GM19468 (cell line): ENCODE data around the gene SIVA1.

Source experiments
- ATAC-seq: cut with Tn5 transposase; IDR thresholded peaks from one replicate; pipeline ENCODE4 v1.9.1; 2021; ENCODE audit warnings: mild to moderate bottlenecking, moderate library complexity, moderate number of reproducible peaks; ENCODE audit not compliant: unreplicated experiment; ENCODE audit errors: extremely low read depth

Gene SIVA1

DNA sequence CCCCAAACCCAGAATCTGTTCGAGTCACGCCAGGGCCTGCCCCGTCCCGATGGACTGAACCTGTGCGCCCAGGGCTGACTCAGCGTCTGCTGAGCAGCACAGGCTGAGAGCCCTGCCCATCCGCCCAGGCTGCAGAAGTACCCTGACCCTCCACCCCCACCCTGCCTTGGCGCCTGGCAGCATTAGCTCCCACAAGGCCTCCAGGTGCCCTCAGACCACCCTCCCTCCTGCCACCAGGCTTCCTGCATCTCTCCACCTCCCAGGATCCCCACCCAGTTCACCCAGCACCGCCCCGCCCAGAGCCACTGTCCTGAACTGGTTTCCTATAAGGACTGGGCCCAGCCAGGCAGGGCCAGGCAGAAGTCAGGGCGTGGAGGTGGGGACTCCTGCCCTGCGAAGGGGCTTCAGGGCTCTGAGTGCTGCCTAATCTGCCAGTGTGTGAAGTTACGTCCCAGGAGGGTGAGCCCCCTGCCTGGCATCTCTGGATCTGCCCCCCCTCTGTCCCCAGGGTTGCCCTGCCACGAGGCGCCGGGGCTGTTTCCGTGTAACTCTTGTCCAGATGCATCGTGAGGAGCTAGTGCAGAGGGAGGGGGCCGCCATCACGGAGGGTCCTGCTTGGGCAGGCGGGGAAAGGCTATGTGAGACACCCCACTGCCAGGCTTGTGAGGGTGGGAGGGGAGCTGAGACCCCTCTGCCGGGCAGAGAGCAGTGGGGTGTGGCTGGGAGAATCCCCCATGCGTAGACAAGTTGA, 19.8 kb upstream of the SIVA1 start:
- ATAC-seq, result no peak

DNA sequence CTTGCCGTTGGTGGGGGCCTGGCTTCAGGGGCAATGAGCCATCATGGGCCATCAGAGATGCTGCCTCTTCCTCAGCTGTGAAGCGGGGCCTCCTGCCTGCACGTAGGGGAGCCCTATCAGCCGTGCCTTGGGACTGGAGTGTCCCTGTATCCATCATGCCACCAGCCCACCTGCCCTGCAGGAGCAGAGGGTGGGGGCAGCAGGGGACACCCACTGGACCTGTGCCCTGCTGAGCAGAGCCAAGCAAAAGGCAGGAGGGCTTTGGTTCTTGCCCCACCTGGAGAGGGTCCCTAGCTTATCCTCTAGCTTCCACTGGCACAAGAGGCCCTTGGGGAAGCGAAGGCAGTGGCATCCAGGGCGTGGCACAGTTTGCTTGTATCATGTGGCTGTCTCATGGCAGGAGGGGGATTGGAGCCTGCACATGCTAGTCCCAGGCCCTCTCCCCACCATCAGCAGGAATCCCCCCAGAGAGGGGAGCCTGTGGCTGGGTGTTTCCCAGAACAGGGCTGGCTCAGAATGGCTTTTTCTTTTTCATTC, 18.8 kb upstream of the SIVA1 start:
- ATAC-seq, result no peak

DNA sequence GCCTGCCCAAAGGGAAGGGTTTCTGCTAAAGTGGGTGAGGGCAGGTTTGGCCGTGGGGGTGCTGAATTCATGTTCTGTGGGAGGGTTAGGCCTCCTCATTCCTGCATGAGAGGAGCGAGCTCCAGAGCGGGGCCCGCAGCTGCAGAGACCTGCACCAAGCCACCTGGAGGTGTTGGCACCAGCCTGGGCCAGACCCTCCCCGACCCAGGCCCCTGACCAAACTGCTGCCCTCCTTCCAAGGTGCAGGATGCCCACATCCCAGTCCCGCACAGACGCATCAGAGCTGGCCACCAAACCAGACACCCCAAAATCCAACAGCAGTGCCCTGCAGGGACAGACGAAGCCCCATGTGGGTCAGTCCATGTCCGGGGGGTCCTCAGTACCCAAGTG, 18.4 kb upstream of the SIVA1 start:
- ATAC-seq, result no peak

DNA sequence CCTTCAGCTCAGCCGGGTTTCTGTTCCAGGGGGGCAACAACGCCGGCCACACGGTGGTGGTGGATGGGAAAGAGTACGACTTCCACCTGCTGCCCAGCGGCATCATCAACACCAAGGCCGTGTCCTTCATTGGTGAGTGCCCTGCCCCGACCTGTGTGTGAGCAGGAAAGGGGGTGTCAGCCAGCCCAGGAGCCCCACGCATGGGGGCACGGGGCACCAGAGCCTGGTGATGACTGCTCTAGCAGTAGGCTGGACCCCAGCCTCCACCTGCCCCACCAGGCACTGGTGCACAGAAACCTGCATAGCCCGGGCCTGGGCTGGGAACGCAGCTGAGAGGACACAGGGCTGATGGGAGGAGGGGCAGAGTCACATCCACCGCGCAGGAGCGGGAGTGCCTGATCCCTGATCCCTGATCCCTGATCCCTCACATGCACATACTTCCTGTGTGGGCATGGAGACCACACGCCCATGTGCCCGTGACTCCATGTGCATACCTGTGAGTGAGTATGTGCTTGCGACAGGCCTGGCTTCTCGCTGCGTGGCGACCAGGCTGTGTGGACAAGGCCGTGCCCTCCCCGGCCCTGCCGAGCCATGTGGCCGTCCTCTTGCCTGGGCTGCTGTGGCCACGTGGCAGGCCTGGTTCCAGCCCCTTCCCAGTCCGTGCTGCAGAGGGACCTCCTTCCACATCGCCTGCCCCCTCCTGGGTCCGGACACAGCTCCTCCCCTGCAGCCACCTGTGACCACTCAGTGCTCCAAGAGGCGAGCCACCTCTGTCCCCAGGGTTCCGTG, 17.8 kb upstream of the SIVA1 start:
- no peak for ATAC-seq

DNA sequence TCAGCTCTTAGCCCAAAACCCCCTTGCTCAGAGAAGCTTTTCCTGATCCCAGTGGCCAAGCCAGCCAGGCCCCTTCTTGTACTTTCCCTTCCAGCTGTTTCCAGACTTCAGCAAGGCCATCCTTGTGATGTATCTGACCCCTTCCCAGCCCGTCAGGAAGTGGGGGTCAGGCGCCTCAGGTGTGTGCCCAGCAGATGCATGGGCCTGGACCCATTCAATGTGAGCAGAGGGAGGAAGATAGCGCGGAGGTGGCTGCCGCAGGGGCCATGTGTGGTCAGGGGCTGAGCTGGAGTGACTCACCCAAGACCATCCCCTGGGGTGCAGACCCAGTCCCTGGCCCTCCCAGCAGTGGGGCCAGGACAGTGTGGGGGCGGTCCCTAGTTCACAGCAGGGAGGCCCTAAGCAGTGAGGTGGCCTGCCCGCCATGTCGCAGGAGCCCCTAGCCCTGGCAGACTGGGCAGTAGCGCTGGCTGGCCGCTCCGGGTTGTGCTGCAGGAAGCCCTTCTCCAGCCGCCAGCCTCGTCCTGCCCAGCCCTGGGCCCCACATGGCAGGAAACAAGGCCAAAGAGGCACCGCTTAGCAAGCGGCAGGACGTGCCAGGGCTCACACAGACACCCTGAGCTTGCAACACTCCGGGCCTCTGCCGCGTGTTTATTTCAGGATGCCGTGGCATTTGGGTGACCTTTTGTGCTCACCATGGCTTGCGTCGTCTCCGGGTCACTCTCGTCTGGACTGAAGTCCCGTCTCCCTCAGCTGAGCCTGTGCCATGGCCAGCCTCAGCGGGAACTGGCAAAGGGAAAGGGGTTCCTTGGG, 16.9 kb upstream of the SIVA1 start:
- no peak for ATAC-seq

DNA sequence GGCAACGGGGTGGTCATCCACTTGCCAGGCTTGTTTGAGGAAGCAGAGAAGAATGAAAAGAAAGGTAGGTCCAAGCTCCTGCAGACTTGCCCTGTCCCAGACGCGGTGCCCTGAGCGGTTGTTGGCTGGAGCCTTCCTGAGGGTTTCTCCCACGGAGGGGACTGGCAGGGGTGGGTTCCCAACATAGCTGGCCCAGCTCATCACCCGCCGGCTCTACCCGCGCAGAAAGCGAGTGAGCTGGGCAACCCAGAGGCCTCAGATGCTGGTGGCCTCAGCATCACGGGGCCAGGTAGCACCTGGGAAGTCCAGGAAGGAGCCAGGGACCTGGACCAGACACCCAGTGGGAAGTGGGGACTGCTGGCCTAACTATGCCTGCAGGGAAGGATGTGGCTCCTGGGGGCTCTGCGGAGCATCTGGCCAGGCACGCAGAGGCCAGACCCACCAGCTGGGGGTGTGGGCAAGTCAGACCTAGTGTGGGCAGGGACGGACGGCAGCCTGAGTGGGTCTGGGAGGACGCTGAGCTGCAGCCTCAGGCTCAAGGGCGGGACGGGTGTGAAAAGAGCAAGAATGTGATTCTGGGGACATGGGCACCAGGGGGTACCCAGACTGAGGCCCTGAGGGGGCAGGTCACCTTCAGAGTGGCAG, 14.4 kb upstream of the SIVA1 start:
- ATAC-seq, result no peak

DNA sequence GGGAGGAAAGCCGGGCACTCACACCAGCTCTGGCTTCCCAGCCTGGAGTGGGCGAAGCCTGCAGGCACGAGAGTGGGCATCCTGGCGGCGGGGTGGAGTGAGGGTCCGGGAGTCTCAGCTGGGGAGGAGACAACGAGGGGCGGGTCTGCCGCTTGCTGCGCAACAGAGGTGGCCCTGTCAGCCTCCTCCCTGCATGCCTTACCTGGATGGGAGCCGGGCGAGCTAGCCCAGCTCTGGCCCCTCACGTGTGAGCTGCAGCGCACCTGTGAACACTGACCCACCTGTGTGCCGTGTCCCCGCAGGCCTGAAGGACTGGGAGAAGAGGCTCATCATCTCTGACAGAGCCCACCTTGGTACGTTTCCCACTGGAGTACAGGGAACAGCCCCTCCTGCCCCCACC, 13.9 kb upstream of the SIVA1 start:
- ATAC-seq, result no peak

DNA sequence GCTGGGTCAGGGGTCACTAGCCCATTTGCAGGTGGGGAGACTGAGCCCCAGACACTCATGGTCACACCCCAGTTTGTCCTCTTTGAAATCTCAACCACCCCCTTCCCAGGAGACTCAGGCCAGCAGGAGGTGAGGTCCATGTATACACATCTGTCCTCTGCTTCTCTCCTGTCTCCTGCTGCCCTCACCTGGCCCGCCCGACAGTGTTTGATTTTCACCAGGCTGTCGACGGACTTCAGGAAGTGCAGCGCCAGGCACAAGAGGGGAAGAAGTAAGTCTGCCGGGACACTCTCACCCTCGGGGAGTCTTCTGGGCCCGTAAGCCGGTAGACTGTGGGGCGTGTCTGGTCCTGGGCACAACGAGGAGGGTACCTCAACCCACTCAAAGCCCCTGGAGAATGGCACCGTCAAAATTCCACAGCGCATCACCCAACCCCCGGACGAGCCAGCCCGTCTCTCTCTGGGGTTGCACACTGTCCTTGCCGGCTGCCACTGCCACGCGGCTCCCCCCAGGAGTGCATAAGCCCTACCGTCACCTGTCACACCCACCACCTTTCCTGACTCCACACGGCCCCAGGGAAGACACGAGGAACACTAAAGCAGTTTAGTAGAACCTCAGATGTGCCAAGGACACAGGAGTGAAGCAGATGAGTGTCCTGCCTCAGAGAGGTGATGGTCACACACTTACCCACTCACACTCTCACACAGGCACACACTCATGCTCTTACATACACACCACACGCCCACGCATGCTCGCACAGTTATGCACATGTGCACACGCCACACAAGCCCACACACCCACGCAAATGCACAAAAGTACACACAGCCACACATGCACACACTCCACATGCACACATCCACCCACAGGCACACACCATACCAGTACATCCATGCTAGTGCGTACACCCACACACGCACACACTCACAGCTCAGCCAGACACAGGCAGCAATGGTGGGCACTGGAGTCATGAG, 13.1 kb upstream of the SIVA1 start:
- no peak for ATAC-seq

DNA sequence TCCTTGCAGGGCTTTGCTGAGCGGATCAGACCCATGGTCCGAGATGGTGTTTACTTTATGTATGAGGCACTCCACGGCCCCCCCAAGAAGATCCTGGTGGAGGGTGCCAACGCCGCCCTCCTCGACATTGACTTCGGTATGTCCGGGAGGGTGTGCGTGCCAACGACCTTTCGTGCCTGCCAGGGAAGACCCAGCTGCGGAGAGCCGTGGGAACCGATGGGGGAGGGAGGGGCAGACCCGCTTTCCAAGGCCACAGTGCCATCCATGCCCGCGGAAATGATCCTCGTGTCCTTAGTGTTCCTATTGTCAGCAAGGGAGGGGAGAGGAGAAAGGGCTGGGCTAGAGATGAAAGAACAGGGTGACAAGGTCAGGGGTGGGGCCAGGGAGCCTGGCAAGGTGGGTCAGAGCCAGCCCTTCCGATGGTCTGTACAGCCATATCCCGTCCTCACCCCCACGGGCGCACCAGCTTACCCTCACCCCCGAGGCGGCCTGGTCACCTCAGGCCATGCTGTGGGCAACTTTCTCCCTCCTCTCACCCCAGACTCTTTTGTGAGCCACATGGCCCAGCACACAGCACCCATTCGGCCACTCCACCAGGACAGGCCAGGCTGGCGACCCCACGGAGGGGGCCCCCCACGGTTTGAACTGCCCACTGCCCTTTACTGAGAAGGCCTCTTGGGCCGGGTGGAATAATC, 11.7 kb upstream of the SIVA1 start:
- no peak for ATAC-seq

DNA sequence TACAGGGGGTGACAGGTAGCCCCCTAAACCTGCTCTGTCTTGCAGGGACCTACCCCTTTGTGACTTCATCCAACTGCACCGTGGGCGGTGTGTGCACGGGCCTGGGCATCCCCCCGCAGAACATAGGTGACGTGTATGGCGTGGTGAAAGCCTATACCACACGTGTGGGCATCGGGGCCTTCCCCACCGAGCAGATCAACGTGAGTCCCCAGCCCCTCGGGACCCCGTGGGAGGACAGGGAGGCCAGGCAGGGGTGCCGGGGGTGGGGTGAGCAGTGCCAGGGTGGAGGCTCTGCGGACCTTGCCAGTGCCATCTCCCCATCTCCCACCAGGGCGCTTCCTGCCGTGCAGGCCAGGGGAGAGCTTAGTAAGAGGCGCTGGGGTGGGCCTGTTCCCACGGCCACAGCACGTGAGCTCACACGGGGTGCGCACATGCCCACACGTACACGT, 11.1 kb upstream of the SIVA1 start:
- no peak for ATAC-seq

DNA sequence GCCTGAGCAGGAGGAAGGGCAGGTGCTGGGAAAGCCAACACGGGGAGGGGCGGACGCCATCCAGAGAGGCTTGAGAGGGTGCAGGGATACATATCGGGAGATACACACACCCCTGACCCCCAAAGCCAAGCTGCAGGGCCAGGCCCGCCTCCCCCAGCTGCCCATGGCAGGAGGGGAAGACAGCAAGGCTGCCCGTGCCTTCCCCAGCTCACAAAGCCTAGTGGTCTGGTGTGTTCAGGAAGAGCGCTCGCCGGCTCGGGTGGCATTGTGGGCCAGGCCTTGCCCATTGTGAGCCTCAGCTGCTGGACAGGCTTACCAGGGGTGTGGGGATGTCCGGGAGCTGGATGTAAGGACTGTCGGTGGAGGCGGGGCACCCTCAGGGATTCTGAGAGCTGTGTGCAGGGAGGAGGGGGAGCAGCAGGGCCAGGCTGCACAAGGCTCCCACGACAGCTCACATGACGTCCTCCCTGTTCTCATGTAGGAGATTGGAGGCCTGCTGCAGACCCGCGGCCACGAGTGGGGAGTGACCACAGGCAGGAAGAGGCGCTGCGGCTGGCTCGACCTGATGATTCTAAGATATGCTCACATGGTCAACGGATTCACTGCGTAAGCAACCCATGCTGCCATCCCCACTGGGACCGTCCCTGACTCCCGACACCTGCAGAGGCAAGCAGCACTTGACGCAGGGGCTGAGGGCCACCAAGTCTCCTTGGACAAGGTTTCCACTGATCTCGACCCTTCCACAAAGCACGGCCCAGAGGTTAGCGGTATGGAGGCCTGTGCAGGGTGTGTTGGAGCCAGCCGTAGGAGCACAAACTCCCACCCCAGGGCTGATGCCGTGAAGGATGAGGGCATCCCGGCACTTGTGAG, 10.1 kb upstream of the SIVA1 start:
- ATAC-seq, result no peak

DNA sequence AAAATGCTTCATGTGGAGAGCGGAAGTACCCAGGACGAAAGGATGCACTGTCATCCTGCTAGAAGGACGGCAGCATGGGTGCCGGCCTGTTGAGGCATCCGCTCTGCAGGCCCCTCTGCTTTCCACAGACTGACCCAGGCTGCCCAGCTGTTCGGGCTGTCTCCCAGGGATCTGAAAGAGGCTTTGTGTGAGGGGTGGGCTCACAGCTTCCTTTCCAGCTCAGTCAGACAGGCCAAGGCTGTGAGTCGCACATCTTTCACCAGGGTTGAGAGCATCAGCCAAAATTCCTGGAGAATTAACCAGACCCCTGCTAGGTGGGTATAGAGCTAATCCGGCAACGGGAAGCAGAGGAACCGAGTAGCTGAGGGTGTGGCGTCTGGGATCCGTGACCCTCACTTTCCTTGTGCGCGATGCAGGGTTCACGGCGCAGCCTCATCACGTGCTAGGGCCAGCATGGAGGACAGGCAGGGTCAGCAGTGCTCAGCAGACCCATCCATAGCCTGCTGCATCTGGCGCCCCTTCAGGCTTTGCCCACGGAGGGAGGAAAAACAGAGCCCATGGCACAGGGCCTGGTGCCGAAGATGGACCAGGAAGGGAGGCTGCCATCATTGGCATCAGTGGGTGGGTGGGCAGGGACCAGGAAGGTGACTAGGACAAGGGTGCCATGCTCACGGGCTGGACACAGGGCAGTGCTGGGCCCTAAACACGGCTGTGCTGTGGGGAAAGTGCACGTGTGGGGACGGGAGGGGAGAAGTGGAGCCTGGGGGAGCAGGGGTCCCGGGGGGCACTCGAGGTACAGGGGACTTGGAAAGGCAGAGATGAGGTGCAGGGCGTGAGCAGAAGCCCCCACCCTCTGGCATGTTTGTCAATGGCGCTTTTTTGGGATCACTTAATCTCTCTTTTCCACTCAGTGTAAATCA, 9.2 kb upstream of the SIVA1 start:
- ATAC-seq, result no peak

DNA sequence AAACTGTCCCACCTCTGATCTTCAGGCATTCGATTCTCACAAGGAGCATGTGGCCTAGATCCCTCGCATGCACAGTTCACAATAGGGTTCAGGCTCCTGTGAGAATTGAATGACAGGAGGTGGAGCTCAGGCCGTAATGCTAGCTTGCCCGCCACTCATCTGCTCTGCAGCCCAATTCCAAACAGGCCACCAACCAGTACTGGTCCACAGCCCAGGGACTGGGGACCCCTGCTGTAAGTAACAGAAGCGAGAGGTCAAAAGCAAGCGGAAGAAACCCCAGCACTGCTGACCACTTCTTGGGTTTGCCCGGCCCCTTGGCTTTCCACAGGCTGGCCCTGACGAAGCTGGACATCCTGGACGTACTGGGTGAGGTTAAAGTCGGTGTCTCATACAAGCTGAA, 8.5 kb upstream of the SIVA1 start:
- no peak for ATAC-seq

DNA sequence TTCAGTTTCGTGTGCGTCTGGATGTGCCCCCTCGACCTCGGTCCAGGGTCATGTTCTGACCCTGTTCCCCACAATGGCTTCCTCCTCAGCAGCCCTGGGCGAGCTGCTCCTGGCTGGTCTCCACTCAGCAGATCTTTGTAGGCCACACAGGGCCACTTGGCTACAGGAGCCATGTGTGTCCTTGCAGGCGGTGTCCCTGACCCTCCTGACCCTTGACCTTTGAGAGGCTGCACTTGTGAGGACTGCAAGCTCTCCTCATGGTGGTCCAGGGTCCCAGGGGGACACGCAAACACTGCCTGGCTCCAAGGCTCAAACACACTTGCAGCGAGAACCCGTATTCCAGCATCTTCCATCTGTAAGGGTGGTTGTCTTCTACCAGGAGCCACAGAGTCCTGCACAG, 7.5 kb upstream of the SIVA1 start:
- ATAC-seq, result no peak

DNA sequence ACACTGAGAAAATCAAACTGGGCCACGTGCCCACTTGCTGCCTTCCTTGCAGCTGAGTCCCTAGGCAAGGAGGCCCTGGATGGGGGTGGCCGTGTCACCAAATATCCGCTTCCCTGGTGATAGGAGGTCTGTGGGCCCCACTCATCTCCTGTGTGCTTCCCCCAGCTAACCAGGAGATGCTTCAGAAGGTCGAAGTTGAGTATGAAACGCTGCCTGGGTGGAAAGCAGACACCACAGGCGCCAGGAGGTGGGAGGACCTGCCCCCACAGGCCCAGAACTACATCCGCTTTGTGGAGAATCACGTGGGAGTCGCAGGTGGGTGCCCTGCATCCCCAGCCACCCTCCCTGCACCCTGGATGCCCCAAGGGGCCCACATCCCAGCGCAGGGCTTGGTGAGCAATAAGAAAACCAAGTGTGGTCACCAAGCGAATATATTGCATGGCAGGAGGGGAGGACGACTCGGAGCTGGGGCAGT, 6.8 kb upstream of the SIVA1 start:
- no peak for ATAC-seq

DNA sequence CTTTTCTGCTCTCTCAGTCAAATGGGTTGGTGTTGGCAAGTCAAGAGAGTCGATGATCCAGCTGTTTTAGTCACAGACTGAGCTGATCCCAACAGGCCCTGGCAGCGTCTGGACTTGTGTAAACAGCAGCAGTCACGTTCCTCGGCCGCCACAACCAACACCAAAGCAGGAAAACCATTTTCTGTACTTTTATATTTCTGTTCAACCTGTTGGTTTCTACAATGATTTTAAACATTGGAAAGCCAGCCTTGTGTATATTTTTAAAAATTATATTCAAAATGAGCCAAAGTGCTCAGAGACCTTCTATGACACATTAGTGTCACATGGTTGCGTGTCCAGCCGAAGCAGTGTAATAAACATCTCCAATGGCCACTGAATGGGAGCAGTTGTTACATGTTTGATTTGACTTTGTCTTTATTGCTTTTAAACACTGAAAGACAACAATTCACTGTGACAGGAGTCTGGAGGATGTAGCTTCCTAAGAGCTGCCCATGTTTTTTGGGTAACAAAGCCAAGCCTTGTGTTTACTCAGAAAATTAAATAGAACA, 5.9 kb upstream of the SIVA1 start:
- no peak for ATAC-seq
